GM12875 (cell line): ENCODE results near the gene ZDHHC3.

Experiments
- H3K4me3 ChIP-seq: one replicate; pipeline ENCODE4 v1.5.1; 2011; ENCODE audit warnings: low read depth, low read length, control low read depth
- TF ChIP-seq, protein P1 (sequence below): IDR thresholded peaks from 2 replicates; pipeline ENCODE4 v1.5.1; 2011; ENCODE audit warnings: low read depth, mild to moderate bottlenecking, control low read depth, inconsistent platforms, low read length, moderate library complexity, borderline replicate concordance; ENCODE audit not compliant: insufficient read depth

ZDHHC3 gene

DNA sequence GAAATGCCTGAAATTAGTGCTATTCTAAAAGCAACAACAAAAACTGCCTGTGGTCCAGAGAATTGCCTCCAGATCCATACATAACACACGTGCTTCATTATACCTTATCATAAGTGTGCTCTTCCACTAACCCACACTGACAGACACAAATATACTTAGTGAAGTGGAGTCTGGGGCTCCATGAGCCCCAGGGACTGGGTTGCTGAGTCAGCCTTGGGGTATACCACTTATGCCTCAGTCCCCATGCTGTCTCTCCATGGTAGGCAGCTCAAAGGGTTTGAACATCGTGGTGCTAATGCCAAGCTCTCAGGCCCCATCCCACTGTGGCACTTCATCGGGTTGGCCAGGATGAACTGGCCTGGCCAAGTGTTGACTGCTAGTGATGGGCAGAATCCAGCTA is 10.8 kb downstream of the ZDHHC3 start:
- TF ChIP-seq, protein P1, sequence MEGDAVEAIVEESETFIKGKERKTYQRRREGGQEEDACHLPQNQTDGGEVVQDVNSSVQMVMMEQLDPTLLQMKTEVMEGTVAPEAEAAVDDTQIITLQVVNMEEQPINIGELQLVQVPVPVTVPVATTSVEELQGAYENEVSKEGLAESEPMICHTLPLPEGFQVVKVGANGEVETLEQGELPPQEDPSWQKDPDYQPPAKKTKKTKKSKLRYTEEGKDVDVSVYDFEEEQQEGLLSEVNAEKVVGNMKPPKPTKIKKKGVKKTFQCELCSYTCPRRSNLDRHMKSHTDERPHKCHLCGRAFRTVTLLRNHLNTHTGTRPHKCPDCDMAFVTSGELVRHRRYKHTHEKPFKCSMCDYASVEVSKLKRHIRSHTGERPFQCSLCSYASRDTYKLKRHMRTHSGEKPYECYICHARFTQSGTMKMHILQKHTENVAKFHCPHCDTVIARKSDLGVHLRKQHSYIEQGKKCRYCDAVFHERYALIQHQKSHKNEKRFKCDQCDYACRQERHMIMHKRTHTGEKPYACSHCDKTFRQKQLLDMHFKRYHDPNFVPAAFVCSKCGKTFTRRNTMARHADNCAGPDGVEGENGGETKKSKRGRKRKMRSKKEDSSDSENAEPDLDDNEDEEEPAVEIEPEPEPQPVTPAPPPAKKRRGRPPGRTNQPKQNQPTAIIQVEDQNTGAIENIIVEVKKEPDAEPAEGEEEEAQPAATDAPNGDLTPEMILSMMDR, result no peak
- H3K4me3 ChIP-seq, result no peak overlapping the region

DNA sequence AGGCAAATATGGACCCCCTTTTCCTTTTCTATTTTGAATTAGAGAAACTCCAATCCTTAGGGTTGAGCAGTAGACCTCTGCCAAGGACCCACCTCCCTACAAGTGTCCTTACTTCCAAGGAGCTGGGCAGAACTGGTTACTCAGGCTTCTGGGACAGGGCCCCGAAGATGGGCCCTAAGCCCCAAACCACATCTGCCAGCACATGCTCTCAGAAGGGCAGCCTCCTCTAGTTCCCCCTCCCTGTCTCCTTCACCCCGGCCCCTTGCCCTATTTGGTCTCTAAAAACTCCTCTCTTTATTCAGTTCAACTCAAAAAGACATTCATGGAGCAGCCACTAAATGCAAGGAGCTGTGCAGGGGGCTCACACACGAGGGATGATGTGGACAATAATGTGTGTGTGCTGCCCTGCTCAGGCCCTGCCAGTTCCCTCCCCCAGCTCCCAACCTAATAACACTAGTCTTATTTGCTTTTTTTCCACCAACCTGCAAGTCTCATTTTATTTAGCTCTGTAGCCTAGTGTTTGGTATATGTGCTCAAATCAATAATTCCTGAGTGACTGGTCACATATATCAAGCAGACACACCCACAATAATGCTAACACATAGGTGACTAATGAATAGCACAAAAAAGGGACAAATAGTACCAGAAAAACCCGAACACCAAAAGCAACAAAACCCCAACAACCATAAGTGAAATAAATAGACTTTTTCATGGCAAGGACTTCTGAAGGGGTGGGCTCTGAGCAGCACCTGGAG is 12.2 kb downstream of the ZDHHC3 start:
- TF ChIP-seq, protein P1, result no peak
- no peak overlapping the region for H3K4me3 ChIP-seq

DNA sequence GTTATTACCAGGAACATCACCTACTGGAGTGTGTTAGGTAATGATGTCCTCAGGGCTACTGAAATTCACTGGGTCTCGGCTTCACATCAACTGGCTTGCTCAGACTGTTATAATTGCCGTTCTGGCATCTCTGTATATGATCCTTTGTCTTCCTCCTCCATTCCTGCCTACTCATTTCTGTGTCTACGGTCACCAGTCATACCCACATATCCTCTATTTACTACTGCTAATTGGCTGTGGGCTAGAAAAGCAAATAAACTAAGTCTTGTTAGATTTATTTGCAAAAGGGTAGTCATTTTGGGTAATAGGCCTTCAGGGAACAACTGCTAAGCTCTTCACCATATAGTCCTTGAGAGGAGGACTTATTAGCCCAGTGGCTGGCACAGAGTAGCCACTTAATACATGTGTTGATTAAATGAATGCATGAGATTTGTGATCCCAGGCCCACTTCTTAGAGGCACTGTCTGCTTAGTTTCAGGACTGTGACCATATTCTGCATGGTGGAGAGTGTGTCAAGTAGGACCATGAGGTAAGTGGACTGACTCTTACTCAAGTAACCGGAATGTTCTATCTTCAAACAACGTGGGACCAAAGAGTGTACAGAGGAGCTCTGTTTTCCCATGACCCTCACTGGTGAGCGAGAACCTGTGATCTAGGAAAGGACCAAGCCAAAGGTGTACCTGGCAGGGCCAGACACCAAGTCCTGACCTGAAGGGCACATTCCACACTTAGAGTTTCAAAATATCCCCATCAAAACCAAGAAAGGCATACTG is 13.2 kb downstream of the ZDHHC3 start:
- TF ChIP-seq, protein P1, result no peak
- no peak overlapping the region for H3K4me3 ChIP-seq

DNA sequence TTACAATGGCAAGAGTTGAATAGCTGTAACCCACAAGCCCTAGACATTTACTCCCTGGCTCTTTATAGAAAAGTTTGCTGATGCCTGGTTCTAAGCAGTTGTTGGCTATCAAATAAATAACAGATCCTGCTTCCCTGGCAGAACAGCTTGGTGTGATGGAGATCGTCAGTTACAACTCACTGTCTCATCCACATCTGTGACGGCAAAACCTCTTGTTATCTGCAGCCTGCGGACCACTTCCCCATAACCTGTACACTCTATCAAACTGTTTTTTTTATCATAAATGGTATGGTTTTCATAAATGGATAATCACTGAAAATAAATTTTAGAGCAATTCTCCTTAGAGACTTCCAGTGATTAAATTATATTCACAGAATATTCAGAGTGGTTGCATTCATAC is 14.1 kb downstream of the ZDHHC3 start:
- H3K4me3 ChIP-seq, result no peak overlapping the region
- TF ChIP-seq, protein P1, result no peak

DNA sequence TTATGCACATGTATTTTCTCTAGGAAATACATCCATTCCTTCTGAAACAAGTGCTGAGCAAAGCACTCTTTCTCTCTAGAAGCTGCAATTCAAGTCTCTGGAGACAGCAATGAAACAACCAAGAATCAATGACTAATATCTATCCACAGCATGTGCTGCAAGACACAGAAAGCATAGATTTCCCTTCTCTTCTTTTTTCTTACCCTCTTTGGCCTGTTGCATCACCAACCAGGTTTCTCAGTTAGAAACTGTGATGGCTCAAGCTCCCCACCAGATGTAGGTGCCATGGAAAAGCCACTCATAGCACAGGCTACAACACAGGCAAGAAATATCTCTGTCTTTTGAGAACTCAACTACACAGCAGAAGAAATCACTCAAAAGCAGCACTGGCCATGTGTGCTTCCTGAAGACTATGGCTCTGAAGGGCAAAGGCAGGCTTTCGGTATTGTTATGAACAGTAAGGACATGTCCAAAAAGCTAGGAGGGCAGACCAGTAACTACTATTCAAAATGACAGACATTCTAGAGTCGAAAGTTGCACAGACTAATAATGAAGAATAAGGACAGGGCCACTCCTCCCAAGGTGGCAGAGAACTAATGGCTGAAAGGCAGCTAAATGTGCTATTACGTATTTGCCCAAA is 15.5 kb downstream of the ZDHHC3 start:
- TF ChIP-seq, protein P1, result no peak
- no peak overlapping the region for H3K4me3 ChIP-seq

DNA sequence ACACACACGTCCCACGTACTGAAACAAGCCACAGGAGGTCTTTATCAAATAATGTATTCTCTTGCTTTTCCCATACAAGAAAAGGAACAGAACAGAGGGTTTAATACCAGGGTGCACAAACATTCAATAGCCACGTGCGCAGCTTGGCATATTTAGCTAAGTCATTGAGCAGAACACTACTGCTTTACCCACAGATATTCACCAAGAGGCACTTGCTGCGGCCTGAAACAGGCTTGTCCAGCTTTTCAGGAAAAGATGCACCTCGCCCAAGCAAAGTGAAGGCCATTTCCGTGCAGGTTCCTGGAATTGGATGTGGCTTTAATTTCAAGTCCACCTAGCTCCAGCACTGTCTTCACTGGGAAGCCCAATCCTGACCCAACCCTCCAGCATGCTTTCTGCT is 17.6 kb downstream of the ZDHHC3 start:
- TF ChIP-seq, protein P1, result no peak
- H3K4me3 ChIP-seq, result no peak overlapping the region
